Pancreas (tissue), 10 donors: Measurements from ENCODE around the gene RAX2. TPM values are rescaled to one million over a fixed set of nuclear protein-coding genes. Genes with fewer than 3 reads are reported as not detected.

Experiments used
- ATAC-seq, 4 donors: fragments of 200-7000 bp; cut with Tn5 transposase; one replicate each; pipeline versions ENCODE4 v1.8.0 to v1.9.1; 2020; ENCODE audit warnings: mild to moderate bottlenecking in 4 of 4, moderate library complexity in 4 of 4
- DNase-seq, 6 donors: peaks; one replicate each; pipeline ENCODE4 v3.0.0-alpha.2; 2020
- FAIRE-seq: peaks from 2 replicates; lab custom pipeline; 2012; peaks lifted over from hg19 to GRCh38; lab: Jason Lieb, UNC
- H3K27ac ChIP-seq, 4 donors: fragments of 200-600 bp; sonication (generic); 1 replicate in 3 of 4; 2 replicates in 1 of 4; pipeline versions ENCODE4 v1.5.0 to v1.8.0; 2020
- H3K27me3 ChIP-seq, 4 donors: fragments of 200-600 bp; one replicate each; pipeline ENCODE4 v1.8.0; 2021
- H3K36me3 ChIP-seq, 3 donors: fragments of 200-600 bp; sonication (generic) in 1 of 3; one replicate each; pipeline versions ENCODE4 v1.5.0 to v1.8.0; 2020 to 2021
- H3K4me1 ChIP-seq, 3 donors: fragments of 200-600 bp; one replicate each; pipeline ENCODE4 v1.8.0; 2021
- H3K4me3 ChIP-seq, 4 donors: fragments of 200-600 bp; sonication (generic) in 2 of 4; one replicate each; pipeline versions ENCODE4 v1.5.0 to v1.8.0; 2020 to 2021
- H3K9me3 ChIP-seq, 4 donors: fragments of 200-600 bp; one replicate each; pipeline ENCODE4 v1.8.0; 2021
- CTCF ChIP-seq, 4 donors: fragments of 200-600 bp; sonication (generic) in 3 of 4; IDR thresholded peaks; one replicate each; pipeline versions ENCODE4 v1.5.0 to v1.8.0; 2021; ENCODE audit warnings: antibody characterized with exemption in 4 of 4
- WGBS, 2 donors: extraction: QIAGEN DNeasy Blood & Tissue Kit; methylation state at CpG; one replicate each; pipeline ENCODE4 v1.1.7; 2013; 5-methylcytosine and 5-hydroxymethylcytosine counted together
- intact Hi-C, 3 donors: fragments of 100-400 bp; cut with DNase I; formaldehyde crosslinking; loops; one replicate each; pipeline versions ENCODE4 v1.11.1 to v1.14.2; 2022
- polyA plus RNA-seq, 2 donors: library from polyadenylated mRNA; stranded (reverse); fragments of 200-250 nt; gene quantifications; one replicate each; pipeline ENCODE4 v1.2.3, GENCODE V29; 2013
- total RNA-seq, 6 donors: library from RNA; stranded (reverse); fragmentation: NEBNext Ultra II Directional in 4 of 6; extraction: Animal tissue kit (Norgen Biotek cat#: 25700) in 4 of 6; gene quantifications; one replicate each; pipeline versions ENCODE4 v1.2.1 to v1.2.4, GENCODE V29; 2021 to 2023
- donor health status: healthy with polysubstance abuse.
- donor health status: DM: no; HTN: no; CAD: no; lungs with moderate emphysema.
- donor health status: DM: no; HTN: no; CAD: no.
- donor health status: control.
- donor health status: control.
- donor health status: Bipolar disorder and iron deficiency.
- donor health status: DM: yes; HTN: yes; CAD: no.
- donor health status: DM: no; HTN: no; CAD: no.
- donor health status: DM: no; HTN: no; CAD: no.
- donor health status: DM: yes; HTN: yes; CAD: no.

Gene RAX2
- total and polyA plus RNA-seq, 8 donors = not detected

DNA sequence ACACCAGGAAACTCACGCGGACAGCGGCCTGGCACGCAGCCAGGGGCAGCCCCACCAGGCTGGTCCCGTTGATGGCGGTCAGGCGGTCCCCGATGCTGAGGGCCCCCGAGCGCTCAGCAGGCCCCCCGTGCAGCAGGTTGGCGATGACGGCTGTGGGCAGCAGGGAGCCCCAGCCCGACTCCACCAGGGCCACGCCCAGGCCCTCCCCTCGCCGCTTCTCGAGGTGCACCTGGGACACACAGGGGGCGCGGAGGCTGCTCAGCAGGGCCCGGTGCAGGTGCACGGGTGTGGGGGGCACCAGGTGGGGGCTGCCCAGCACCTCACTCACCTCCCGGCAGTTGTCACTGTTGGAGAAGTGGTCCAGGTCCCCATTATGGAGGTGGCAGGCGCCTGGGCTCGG is 19.5 kb downstream of the RAX2 start:
- Histone ChIP-seq H3K36me3 (peaks cover 0 to 18% (median 0%) of the 10 kb centered on the region in 3 donors), H3K9me3 (no peaks in the 10 kb centered on the region), H3K4me3 (no peak overlapping the region), H3K27ac (no peak overlapping the region), H3K27me3 (no peaks in the 10 kb centered on the region), H3K4me1 (no peaks in the 10 kb centered on the region)
- 89 to 90% methylated on average over 24 to 25 of the region's 25 CpGs for WGBS, 2 donors
- peak in 1 of 6 donors; percentile 79 for DNase-seq
- no peak for FAIRE-seq
- intact Hi-C loops = no loop called here
- no peak for ATAC-seq
- TF ChIP-seq CTCF (IDR thresholded peaks at IDR 0.05) = no peak

GRCh38 chr19:3751236-3751635 is 20.8 kb downstream of the RAX2 start:
- TF ChIP-seq CTCF (IDR thresholded peaks at IDR 0.05) = no peak
- Histone ChIP-seq H3K36me3 (peaks cover 0 to 18% (median 0%) of the 10 kb centered on the region in 3 donors), H3K9me3 (no peaks in the 10 kb centered on the region), H3K27ac (no peak overlapping the region), H3K4me1 (no peaks in the 10 kb centered on the region), H3K27me3 (no peaks in the 10 kb centered on the region), H3K4me3 (no peak overlapping the region)
- ATAC-seq (no peak), DNase-seq (peak in 1 of 6 donors; percentile 75), FAIRE-seq (no peak)
- WGBS, 2 donors = 94 to 95% methylated on average over 25 to 30 of the region's 30 CpGs
- intact Hi-C loops = no loop called here

GRCh38 chr19:3750211-3750610 is 21.8 kb downstream of the RAX2 start:
- DNase-seq = no peak
- Histone ChIP-seq H3K27ac (no peak overlapping the region), H3K4me3 (no peak overlapping the region), H3K9me3 (no peaks in the 10 kb centered on the region), H3K27me3 (no peaks in the 10 kb centered on the region), H3K4me1 (no peaks in the 10 kb centered on the region), H3K36me3 (peaks cover 0 to 18% (median 0%) of the 10 kb centered on the region in 3 donors)
- WGBS, 2 donors = 95 to 98% methylated on average over 2 of the region's 2 CpGs
- ATAC-seq = no peak
- FAIRE-seq = no peak
- TF ChIP-seq CTCF (IDR thresholded peaks at IDR 0.05) = no peak
- intact Hi-C loops = no loop called here

- intact Hi-C loops = no loop called here
- Histone ChIP-seq H3K36me3 (peaks cover 0 to 18% (median 0%) of the 10 kb centered on the region in 3 donors), H3K9me3 (no peaks in the 10 kb centered on the region), H3K4me3 (no peak overlapping the region), H3K27ac (no peak overlapping the region), H3K4me1 (no peaks in the 10 kb centered on the region), H3K27me3 (no peaks in the 10 kb centered on the region)
- ATAC-seq (no peak), DNase-seq (no peak), FAIRE-seq (no peak)
- 74% methylated on average over 8 of the region's 8 CpGs for WGBS, 2 donors
- TF ChIP-seq CTCF (IDR thresholded peaks at IDR 0.05) = no peak
These were observed 23.1 kb downstream of the RAX2 start for GRCh38 chr19:3748965-3749364.

- DNase-seq (peak in 1 of 6 donors; percentile 57), ATAC-seq (no peak), FAIRE-seq (no peak)
- H3K4me1 ChIP-seq = no peaks in the 10 kb centered on the region
- no peak overlapping the region for H3K4me3 ChIP-seq
- H3K27me3 ChIP-seq = no peaks in the 10 kb centered on the region
- no peak overlapping the region for H3K27ac ChIP-seq
- intact Hi-C loops = no loop called here
- no peak for TF ChIP-seq CTCF (IDR thresholded peaks at IDR 0.05)
- H3K36me3 ChIP-seq = peaks cover 0 to 11% (median 0%) of the 10 kb centered on the region in 3 donors
- H3K9me3 ChIP-seq = no peaks in the 10 kb centered on the region
- WGBS, 2 donors = 80 to 82% methylated on average over 30 to 31 of the region's 31 CpGs
These were observed 25.5 kb downstream of the RAX2 start for GRCh38 chr19:3746371-3747056.
